K562 (cell line): ENCODE data around the gene GRAMD1B. TPM values are rescaled to one million over a fixed set of nuclear protein-coding genes. Genes with fewer than 3 reads are reported as not detected.

ENCODE experiments used
- ATAC-seq: fragments of 200-7000 bp; cut with Tn5 transposase; 3 replicates; pipeline ENCODE4 v1.9.1; 2020; ENCODE audit warnings: moderate library complexity
- BruUV-seq: library from RNA; stranded (reverse); fragments of 400-500 nt; replicated peaks from 2 replicates; lab custom pipeline; 2021; lab: Mats Ljungman, UMichigan
- CTCF ChIA-PET: fragments of 300-600 bp; formaldehyde crosslinking; extraction: SDS; loops from one replicate; lab custom pipeline; 2021; ENCODE audit warnings: low intra/inter-chr PET ratio; lab: Yijun Ruan, JAX
- POLR2A ChIA-PET: fragments of 300-600, 350-650 bp; sonication (Branson Sonifier 250); formaldehyde crosslinking; extraction: SDS; loops from one replicate; lab custom pipeline; 2021; ENCODE audit warnings: antibody characterized with exemption, inconsistent platforms; lab: Yijun Ruan, JAX
- DNase-seq, 4 experiments: peaks; one replicate each; pipeline versions ENCODE4 v3.0.0 to v3.0.0-alpha.2; 2011 to 2018; ENCODE audit warnings: low spot score in 3 of 4, mixed read lengths in 3 of 4; ENCODE audit errors: extremely low read depth in 1 of 4
- FAIRE-seq: peaks from 2 replicates; lab custom pipeline; 2011; peaks lifted over from hg19 to GRCh38; lab: Jason Lieb, UNC
- H2AFZ ChIP-seq: 2 replicates; pipeline ENCODE4 v1.6.0; 2011; ENCODE audit warnings: low read depth, low read length, control low read depth, inconsistent platforms
- H3K27ac ChIP-seq: fragments of 200-600 bp; 3 replicates; pipeline ENCODE4 v1.8.0; 2011; ENCODE audit warnings: low read depth, mild to moderate bottlenecking, control low read depth, inconsistent platforms, low read length, moderate library complexity, mixed read lengths; ENCODE audit errors: extremely low read depth
- H3K27me3 ChIP-seq, 2 experiments: fragments of 300-600 bp in 1 of 2; 2 replicates in 1 of 2; 3 replicates in 1 of 2; pipeline versions ENCODE4 v1.6.0 to v1.8.0; 2011; ENCODE audit warnings: inconsistent platforms in 2 of 2, low read length in 2 of 2, mild to moderate bottlenecking in 1 of 2, mixed read lengths in 1 of 2, moderate library complexity in 1 of 2; ENCODE audit not compliant: control insufficient read depth in 2 of 2, insufficient read depth in 2 of 2
- H3K36me3 ChIP-seq: fragments of 300-600 bp; 3 replicates; pipeline ENCODE4 v1.8.0; 2011; ENCODE audit warnings: mild to moderate bottlenecking, low read length, inconsistent platforms; ENCODE audit not compliant: control insufficient read depth, insufficient read depth
- H3K4me1 ChIP-seq, 2 experiments: fragments of 200-600 bp in 1 of 2; replicated peaks in 1 of 2; 2 replicates in 1 of 2; 3 replicates in 1 of 2; pipeline versions ENCODE4 v1.5.1 to v1.8.0; 2011; ENCODE audit warnings: inconsistent platforms in 2 of 2, low read length in 2 of 2, mild to moderate bottlenecking in 1 of 2, mixed read lengths in 1 of 2, moderate library complexity in 1 of 2; ENCODE audit not compliant: control insufficient read depth in 2 of 2, insufficient read depth in 2 of 2
- H3K4me2 ChIP-seq: 2 replicates; pipeline ENCODE4 v1.6.1; 2011; ENCODE audit warnings: low read length, control low read depth, inconsistent platforms, mixed read lengths; ENCODE audit not compliant: insufficient read depth
- H3K4me3 ChIP-seq: fragments of 200-600 bp; sonication (generic), shearing (Covaris generic); 2 replicates; pipeline ENCODE4 v1.5.1; 2016; ENCODE audit warnings: control low read depth, inconsistent platforms
- H3K79me2 ChIP-seq: fragments of 200-600 bp; 3 replicates; pipeline ENCODE4 v1.8.0; 2011; ENCODE audit warnings: low read length, inconsistent platforms; ENCODE audit not compliant: control insufficient read depth, insufficient read depth
- H3K9ac ChIP-seq, 2 experiments: 2 replicates each; pipeline versions ENCODE4 v1.6.0 to v1.6.1; 2011; ENCODE audit warnings: low read depth in 2 of 2, low read length in 2 of 2, control low read depth in 1 of 2, inconsistent platforms in 1 of 2, mild to moderate bottlenecking in 1 of 2, mixed read lengths in 1 of 2; ENCODE audit not compliant: insufficient read depth in 1 of 2
- H3K9me1 ChIP-seq: one replicate; pipeline ENCODE4 v1.6.0; 2011; ENCODE audit warnings: inconsistent platforms, mild to moderate bottlenecking, low read length, moderate library complexity; ENCODE audit not compliant: control insufficient read depth, insufficient read depth
- H3K9me3 ChIP-seq: replicated peaks from 2 replicates; pipeline ENCODE4 v1.5.1; 2011; ENCODE audit warnings: low read depth, low read length, inconsistent platforms; ENCODE audit not compliant: control insufficient read depth, insufficient read depth
- H4K20me1 ChIP-seq: replicated peaks from 2 replicates; pipeline ENCODE4 v1.6.1; 2011; ENCODE audit warnings: low read length, inconsistent platforms, mixed read lengths; ENCODE audit not compliant: control insufficient read depth, insufficient read depth
- PHF8 ChIP-seq: fragments of 200-600 bp; sonication (generic); IDR thresholded peaks from 2 replicates; pipeline ENCODE4 v1.6.1; 2012; ENCODE audit warnings: mixed run types, mild to moderate bottlenecking, inconsistent platforms, low read length, moderate library complexity, borderline replicate concordance
- PTRF ChIP-seq: fragments of 450-650 bp; IDR thresholded peaks from 2 replicates; pipeline ENCODE4 v1.6.1; 2016; ENCODE audit warnings: mild to moderate bottlenecking, missing genetic modification characterization, missing compliant biosample characterization
- TCF3 ChIP-seq: sonication (generic); formaldehyde crosslinking; IDR thresholded peaks from 2 replicates; pipeline ENCODE4 v1.4.0; 2020; ENCODE audit warnings: mild to moderate bottlenecking, missing genetic modification reagents
- ZNF764 ChIP-seq: fragments of 250-450 bp; sonication (Bioruptor Pico); IDR thresholded peaks from 2 replicates; pipeline ENCODE4 v1.4.0; 2020; ENCODE audit warnings: low read depth, mild to moderate bottlenecking, moderate library complexity
- WGBS: fragments of 100-300 bp; shearing (Covaris generic); methylation state at CpG from one replicate; pipeline ENCODE4 v1.1.6; 2016; ENCODE audit warnings: low coverage, mixed read lengths; ENCODE audit not compliant: insufficient coverage; ENCODE audit errors: missing lambda C conversion rate; 5-methylcytosine and 5-hydroxymethylcytosine counted together
- in situ Hi-C: fragments of 300-500 bp; cut with MboI; formaldehyde crosslinking; loops from 4 replicates; pipeline ENCODE4 v1.15.0; 2018; ENCODE audit warnings: inconsistent platforms, mixed read lengths
- intact Hi-C: fragments of 100-400 bp; cut with micrococcal nuclease; formaldehyde crosslinking; loops from 2 replicates; pipeline ENCODE4 v1.14.2; 2022
- polyA plus RNA-seq, 8 experiments: library from polyadenylated mRNA; depleted of rRNA in 4 of 8; stranded (reverse) in 5 of 8; unstranded in 3 of 8; fragments of >200 nt; fragmentation: Nextera tagmentation in 2 of 8; fragmentation: Illumina TruSeq in 1 of 8; extraction: Ambion mirVana in 2 of 8; extraction: Trizol in 1 of 8; gene quantifications; 2 replicates each; pipeline versions ENCODE4 v1.2.1 to v1.2.3, GENCODE V29; 2011 to 2014; ENCODE audit warnings: inconsistent platforms in 1 of 8, missing spikeins in 1 of 8
- total RNA-seq, 7 experiments: library from RNA; depleted of rRNA in 6 of 7; stranded (reverse); fragments of >200 nt in 6 of 7; fragmentation: Illumina TruSeq in 2 of 7; extraction: Trizol in 2 of 7; gene quantifications; 2 replicates each; pipeline versions ENCODE4 v1.2.1 to v1.2.3, GENCODE V29; 2011 to 2021; ENCODE audit warnings: low replicate concordance in 1 of 7
- TF ChIP-seq, protein P1 (sequence below), 2 experiments: fragments of 450-650 bp; IDR thresholded peaks; 2 replicates each; pipeline ENCODE4 v1.6.1; 2018; ENCODE audit warnings: mild to moderate bottlenecking in 2 of 2, low read depth in 1 of 2; ENCODE audit not compliant: partially characterized antibody in 2 of 2
- TF ChIP-seq, protein P2 (sequence below): fragments of 250-450 bp; sonication (Bioruptor Pico); IDR thresholded peaks from 2 replicates; pipeline ENCODE4 v1.6.1; 2021; ENCODE audit warnings: mild to moderate bottlenecking

GRAMD1B gene
- total and polyA plus RNA-seq, 9 of the 15 experiments (the other 6 are each of a cell fraction or from before 2014, with no cell fraction given) = 0.31 TPM; not detected in 8

DNA sequence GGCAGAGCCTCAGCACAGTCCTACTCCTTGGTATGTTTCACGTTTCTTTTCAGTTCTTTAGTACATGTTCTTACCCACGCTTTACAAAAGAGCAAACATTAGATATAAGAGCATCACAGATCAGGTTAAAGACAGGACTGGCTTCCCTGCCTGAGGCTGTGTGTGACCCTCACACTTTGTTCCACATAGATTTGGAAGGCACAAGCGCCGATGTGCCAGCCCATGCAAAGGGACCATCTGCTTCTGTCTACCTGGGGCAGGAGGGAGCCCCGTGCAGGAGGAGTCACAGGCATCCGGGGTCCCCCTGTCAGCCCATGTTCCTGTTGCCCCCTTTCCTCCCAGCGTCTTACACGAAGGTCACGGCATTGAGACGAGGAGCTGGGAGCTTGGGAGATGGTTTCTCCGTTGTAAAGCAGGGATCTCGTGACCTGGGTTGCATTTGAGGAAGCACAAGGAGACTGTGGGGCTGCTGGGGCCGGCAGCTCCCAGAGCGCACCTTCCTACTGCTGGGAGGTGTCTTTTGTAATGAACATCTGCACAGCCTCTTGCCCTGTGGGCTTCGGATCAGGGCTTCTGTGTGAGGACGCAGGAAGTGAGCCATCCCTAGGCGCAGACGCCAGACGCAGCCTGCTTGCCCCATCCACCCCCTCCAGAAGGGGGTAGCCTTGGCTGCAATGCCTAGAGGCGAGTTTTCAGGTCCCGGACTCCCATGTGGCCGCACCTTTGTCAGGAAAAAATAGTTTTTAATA is 151.8 kb downstream of the GRAMD1B start:
- FAIRE-seq = no peak
- no peak for TF ChIP-seq PTRF (tag)
- TF ChIP-seq, protein P1, sequence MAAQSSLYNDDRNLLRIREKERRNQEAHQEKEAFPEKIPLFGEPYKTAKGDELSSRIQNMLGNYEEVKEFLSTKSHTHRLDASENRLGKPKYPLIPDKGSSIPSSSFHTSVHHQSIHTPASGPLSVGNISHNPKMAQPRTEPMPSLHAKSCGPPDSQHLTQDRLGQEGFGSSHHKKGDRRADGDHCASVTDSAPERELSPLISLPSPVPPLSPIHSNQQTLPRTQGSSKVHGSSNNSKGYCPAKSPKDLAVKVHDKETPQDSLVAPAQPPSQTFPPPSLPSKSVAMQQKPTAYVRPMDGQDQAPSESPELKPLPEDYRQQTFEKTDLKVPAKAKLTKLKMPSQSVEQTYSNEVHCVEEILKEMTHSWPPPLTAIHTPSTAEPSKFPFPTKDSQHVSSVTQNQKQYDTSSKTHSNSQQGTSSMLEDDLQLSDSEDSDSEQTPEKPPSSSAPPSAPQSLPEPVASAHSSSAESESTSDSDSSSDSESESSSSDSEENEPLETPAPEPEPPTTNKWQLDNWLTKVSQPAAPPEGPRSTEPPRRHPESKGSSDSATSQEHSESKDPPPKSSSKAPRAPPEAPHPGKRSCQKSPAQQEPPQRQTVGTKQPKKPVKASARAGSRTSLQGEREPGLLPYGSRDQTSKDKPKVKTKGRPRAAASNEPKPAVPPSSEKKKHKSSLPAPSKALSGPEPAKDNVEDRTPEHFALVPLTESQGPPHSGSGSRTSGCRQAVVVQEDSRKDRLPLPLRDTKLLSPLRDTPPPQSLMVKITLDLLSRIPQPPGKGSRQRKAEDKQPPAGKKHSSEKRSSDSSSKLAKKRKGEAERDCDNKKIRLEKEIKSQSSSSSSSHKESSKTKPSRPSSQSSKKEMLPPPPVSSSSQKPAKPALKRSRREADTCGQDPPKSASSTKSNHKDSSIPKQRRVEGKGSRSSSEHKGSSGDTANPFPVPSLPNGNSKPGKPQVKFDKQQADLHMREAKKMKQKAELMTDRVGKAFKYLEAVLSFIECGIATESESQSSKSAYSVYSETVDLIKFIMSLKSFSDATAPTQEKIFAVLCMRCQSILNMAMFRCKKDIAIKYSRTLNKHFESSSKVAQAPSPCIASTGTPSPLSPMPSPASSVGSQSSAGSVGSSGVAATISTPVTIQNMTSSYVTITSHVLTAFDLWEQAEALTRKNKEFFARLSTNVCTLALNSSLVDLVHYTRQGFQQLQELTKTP (IDR thresholded peaks at IDR 0.05; ENCODE audit: low read depth in 1 of 2, partially characterized antibody in 2 of 2) = no peak
- TF ChIP-seq ZNF764 = no peak
- no peak for TF ChIP-seq PHF8
- TF ChIP-seq TCF3 (CRISPR knock-in tag) = no peak
- TF ChIP-seq, protein P2, sequence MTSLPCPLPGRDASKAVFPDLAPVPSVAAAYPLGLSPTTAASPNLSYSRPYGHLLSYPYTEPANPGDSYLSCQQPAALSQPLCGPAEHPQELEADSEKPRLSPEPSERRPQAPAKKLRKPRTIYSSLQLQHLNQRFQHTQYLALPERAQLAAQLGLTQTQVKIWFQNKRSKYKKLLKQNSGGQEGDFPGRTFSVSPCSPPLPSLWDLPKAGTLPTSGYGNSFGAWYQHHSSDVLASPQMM (CRISPR knock-in tag) = no peak

More for the DNA sequence above, 151.8 kb downstream of the GRAMD1B start:
- ATAC-seq (no peak), DNase-seq (no peak)
- H4K20me1 ChIP-seq = peaks cover under 1% of the 10 kb centered on the region; the same call in 1 of the 2 replicates
- no peak overlapping the region for H2AFZ ChIP-seq
- no peak overlapping the region for H3K27ac ChIP-seq
- H3K9ac ChIP-seq = no peak overlapping the region
- no peak overlapping the region for H3K4me2 ChIP-seq
- no peaks in the 10 kb centered on the region for H3K36me3 ChIP-seq
- H3K79me2 ChIP-seq = no peaks in the 10 kb centered on the region
- H3K9me3 ChIP-seq = no peaks in the 10 kb centered on the region
- H3K9me1 ChIP-seq = no peaks in the 10 kb centered on the region
- no peak overlapping the region for H3K4me3 ChIP-seq
- H3K4me1 ChIP-seq = peaks cover 0 to 10% of the 10 kb centered on the region in 2 experiments; a peak in 1 of 5 replicates
- ChIA-PET POLR2A (no interaction called here), CTCF (interaction anchor here (0.6 to 1.7 kb wide), 2 partner anchors 96 to 126 kb away, joined by 5 to 15 read pairs; no protein-coding TSS in a partner anchor)
- in situ Hi-C loops = no loop called here
- under 1% methylated on average over 19 of the region's 22 CpGs for WGBS
- no TSS peak for BruUV-seq
- peaks cover 0 to 40% of the 10 kb centered on the region in 2 experiments; a peak in 3 of 5 replicates for H3K27me3 ChIP-seq
- intact Hi-C loops = no loop called here
